Muscle layer of duodenum (tissue), 2 donors: ENCODE results near the gene TIMM8A.

Experiments used
- H3K27ac ChIP-seq: one replicate; pipeline ENCODE4 v1.7.0; 2013; ENCODE audit warnings: mild to moderate bottlenecking, low read length
- H3K27me3 ChIP-seq: one replicate; pipeline ENCODE4 v1.7.0; 2013; ENCODE audit warnings: low read depth, mild to moderate bottlenecking, control low read depth, low read length
- H3K36me3 ChIP-seq, 2 donors: one replicate each; pipeline ENCODE4 v1.7.0; 2013; ENCODE audit warnings: low read length in 2 of 2, control low read depth in 1 of 2, mild to moderate bottlenecking in 1 of 2; ENCODE audit not compliant: insufficient read depth in 2 of 2, control insufficient read depth in 1 of 2
- H3K4me1 ChIP-seq, 2 donors: one replicate each; pipeline ENCODE4 v1.7.0; 2013; ENCODE audit warnings: low read length in 2 of 2, mild to moderate bottlenecking in 2 of 2, control low read depth in 1 of 2, moderate library complexity in 1 of 2; ENCODE audit not compliant: insufficient read depth in 2 of 2, control insufficient read depth in 1 of 2
- H3K4me3 ChIP-seq, 2 donors: one replicate each; pipeline ENCODE4 v1.7.0; 2013; ENCODE audit warnings: low read length in 2 of 2, low read depth in 1 of 2, mild to moderate bottlenecking in 1 of 2
- H3K9me3 ChIP-seq, 2 donors: one replicate each; pipeline ENCODE4 v1.7.0; 2013; ENCODE audit warnings: low read length in 2 of 2, control low read depth in 1 of 2, mild to moderate bottlenecking in 1 of 2; ENCODE audit not compliant: control insufficient read depth in 1 of 2
- donor health status: healthy.

The TIMM8A gene, protein sequence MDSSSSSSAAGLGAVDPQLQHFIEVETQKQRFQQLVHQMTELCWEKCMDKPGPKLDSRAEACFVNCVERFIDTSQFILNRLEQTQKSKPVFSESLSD

DNA sequence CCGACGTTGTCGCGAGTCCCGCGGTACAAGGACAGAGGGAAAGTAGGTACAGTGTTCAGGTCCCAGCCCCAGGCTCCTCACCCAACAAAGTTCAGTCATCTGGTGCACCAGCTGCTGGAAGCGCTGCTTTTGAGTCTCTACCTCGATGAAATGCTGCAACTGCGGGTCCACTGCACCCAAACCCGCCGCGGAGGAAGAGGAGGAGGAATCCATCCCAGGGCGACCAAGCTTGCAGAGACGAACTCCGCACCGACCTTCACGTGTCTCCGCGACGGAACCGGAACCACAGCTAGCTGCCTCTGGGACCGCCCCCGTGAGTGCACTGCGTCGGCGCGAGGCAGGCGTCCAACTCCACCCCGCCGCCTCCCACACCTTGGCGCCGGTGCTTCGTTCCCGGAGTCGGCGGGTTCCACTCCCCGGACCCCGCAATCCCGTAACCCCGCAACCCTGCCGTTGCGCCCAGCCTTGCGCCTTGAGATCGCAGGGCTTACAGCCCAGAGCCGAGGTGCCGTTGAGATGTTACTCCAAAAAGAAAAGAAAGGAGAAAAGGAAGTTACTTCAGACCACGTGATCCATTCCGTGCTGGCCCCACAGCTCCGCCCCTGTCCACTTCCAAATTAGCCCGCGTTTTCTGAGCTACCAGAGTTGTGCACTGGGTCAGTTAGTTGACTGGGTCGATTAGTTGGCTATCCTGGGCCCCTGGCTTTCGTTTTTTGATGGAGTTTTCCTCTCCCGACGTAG lies at the start of gene TIMM8A:
TIMM8A (minus strand) TSS at position 291 of the 741 bp plus-strand sequence; CDS start at position 213, 78 bp downstream.
- peak within 1 kb of the TSS; percentile 67 to 80 for H3K4me3 ChIP-seq
- peaks cover 0 to 10% of the 10 kb centered on the region in 2 donors for H3K4me1 ChIP-seq
- H3K27me3 ChIP-seq: no peaks in the 10 kb centered on the region
- no peaks in the 10 kb centered on the region for H3K9me3 ChIP-seq
- H3K27ac ChIP-seq: peak within 1 kb of the TSS; percentile 84
- H3K36me3 ChIP-seq: no peaks in the 10 kb centered on the region

DNA sequence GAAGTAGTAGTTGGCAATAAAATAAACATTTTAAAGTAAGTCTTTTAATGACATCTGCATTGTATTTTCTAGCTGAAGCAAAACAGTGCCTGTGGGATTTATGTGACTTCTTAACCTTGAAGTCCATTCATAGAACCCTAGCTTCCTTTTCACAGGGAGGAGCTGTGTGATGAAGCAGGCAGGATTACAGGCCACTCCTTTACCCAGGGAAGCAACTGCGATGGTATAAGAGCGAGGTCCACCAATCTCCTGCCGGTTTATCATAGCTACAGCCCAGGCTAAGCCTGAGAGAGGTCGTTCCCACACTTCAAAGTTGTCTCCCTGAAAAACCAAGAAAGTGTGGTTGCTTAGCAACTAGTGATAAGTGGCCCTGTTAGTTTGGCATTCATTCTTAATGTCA lies 49.2 kb upstream of the TIMM8A start:
- Histone ChIP-seq H3K27me3 (no peaks in the 10 kb centered on the region), H3K4me3 (no peak overlapping the region), H3K9me3 (no peaks in the 10 kb centered on the region), H3K36me3 (peaks cover 3 to 16% of the 10 kb centered on the region in 2 donors), H3K4me1 (no peaks in the 10 kb centered on the region), H3K27ac (no peak overlapping the region)

GRCh38 chrX:101395789-101396188 lies 47.2 kb upstream of the TIMM8A start:
- Histone ChIP-seq H3K36me3 (peaks cover 9 to 11% of the 10 kb centered on the region in 2 donors), H3K4me3 (no peak overlapping the region), H3K9me3 (no peaks in the 10 kb centered on the region), H3K4me1 (peaks cover 0 to 4% of the 10 kb centered on the region in 2 donors), H3K27ac (no peak overlapping the region), H3K27me3 (no peaks in the 10 kb centered on the region)

DNA sequence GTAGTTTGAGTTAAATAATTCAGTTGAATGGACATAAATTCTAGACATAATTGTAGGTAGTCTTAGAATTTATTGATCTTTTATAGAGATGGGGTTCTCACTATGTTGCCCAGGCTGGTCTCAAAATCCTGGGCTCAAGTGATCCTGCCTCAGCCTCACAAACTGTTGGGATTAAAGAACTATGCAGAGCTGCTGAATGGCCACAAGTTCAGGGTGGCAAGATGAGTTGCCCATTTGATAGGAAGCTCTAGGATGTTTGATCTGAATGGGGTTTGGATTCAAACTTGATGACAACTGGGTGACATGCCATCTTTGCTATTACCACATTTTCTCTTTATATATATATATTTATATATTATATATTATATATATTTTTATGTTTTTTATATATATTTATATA lies 45.8 kb upstream of the TIMM8A start:
- no peaks in the 10 kb centered on the region for H3K9me3 ChIP-seq
- H3K27ac ChIP-seq: no peak overlapping the region
- H3K36me3 ChIP-seq: peaks cover 9 to 11% of the 10 kb centered on the region in 2 donors
- no peak overlapping the region for H3K4me3 ChIP-seq
- H3K27me3 ChIP-seq: no peaks in the 10 kb centered on the region
- peaks cover 0 to 4% of the 10 kb centered on the region in 2 donors for H3K4me1 ChIP-seq

GRCh38 chrX:101393530-101394305 lies 45.2 kb upstream of the TIMM8A start:
- Histone ChIP-seq H3K36me3 (peaks cover 9 to 11% of the 10 kb centered on the region in 2 donors), H3K4me3 (no peak overlapping the region), H3K9me3 (no peaks in the 10 kb centered on the region), H3K4me1 (peaks cover 0 to 4% of the 10 kb centered on the region in 2 donors), H3K27me3 (no peaks in the 10 kb centered on the region), H3K27ac (no peak overlapping the region)

DNA sequence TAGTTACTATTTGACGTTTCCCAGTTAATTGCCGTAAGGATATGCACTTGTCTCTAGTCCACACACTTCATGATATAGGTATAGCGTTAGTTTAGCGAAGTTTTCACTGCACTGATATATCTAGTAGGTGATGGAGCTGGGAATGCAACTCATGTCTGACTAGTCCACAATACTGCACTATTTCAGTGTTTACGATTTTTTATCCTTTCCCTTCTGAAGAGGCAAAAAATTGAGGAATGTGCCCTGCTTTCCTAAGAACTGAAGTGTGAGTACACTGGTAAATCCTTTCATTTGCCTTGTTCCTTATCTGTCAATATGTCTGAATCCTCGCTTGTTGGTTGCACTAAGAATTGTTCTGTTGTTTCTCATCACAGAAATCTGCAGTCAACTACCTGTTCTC lies 43.3 kb upstream of the TIMM8A start:
- Histone ChIP-seq H3K9me3 (no peaks in the 10 kb centered on the region), H3K27ac (peak overlapping the region; percentile 87), H3K4me1 (peaks cover 0 to 4% of the 10 kb centered on the region in 2 donors), H3K27me3 (no peaks in the 10 kb centered on the region), H3K4me3 (peak overlapping the region; percentile 68 to 80), H3K36me3 (peaks cover 6 to 11% of the 10 kb centered on the region in 2 donors)

GRCh38 chrX:101390664-101391525 lies 42.4 kb upstream of the TIMM8A start, which contains the start of gene RPL36A:
Gene RPL36A, plus strand, starts transcription at chrX:101391011. Its CDS starts 33 bp downstream, at chrX:101391044.
- peaks cover 6 to 11% of the 10 kb centered on the region in 2 donors for H3K36me3 ChIP-seq
- H3K9me3 ChIP-seq: no peaks in the 10 kb centered on the region
- H3K27me3 ChIP-seq: no peaks in the 10 kb centered on the region
- peak within 1 kb of the TSS; percentile 68 to 80 for H3K4me3 ChIP-seq
- peaks cover 0 to 4% of the 10 kb centered on the region in 2 donors for H3K4me1 ChIP-seq
- peak within 1 kb of the TSS; percentile 87 for H3K27ac ChIP-seq

- no peaks in the 10 kb centered on the region for H3K27me3 ChIP-seq
- H3K36me3 ChIP-seq: peaks cover 6 to 11% of the 10 kb centered on the region in 2 donors
- peaks cover 0 to 4% of the 10 kb centered on the region in 2 donors for H3K4me1 ChIP-seq
- H3K9me3 ChIP-seq: no peaks in the 10 kb centered on the region
- H3K27ac ChIP-seq: no peak overlapping the region
- no peak overlapping the region for H3K4me3 ChIP-seq
Measured at GRCh38 chrX:101388604-101389003, 40.1 kb upstream of the TIMM8A start.

GRCh38 chrX:101386542-101386885 lies 38.0 kb upstream of the TIMM8A start:
- no peaks in the 10 kb centered on the region for H3K9me3 ChIP-seq
- H3K27me3 ChIP-seq: no peaks in the 10 kb centered on the region
- H3K27ac ChIP-seq: no peak overlapping the region
- H3K4me1 ChIP-seq: peaks cover 0 to 2% of the 10 kb centered on the region in 2 donors
- no peak overlapping the region for H3K4me3 ChIP-seq
- H3K36me3 ChIP-seq: no peaks in the 10 kb centered on the region

DNA sequence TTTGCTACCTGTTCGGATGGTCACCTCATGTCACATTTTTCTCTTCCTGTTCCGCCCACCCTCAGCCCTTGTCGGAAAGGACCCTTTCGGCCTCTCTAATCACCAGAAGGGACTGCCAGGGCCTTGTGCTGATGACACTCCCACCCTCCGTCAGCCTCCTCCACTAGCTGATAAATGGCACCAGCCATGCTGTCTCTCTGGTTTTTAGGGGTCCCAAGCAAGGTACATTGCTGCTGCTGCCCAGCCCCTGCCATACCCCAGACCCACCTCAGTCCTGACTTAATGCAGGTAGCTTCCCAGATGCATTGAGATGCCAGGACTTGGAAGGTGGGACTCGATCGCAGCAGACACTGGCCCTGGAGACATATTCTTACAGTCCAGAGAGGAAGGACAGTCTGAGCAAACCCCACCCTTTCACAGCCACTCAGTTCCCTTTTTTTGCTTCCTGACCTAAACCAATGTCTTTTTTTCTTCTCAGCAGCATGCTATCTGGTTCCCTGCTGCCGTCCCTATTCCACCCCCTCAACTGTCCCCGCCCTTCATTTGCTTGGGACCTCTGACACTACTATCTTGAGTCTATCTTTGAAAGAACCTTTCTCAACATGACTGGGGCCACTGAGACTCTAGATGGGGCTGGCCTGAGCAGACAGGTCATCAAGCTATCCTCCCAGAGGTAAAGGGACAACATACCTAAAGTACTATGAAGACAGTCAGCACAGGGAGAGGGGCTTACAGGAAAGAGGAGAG lies 37.4 kb upstream of the TIMM8A start, which contains the start of gene BTK:
BTK (minus strand) TSS at position 397 of the 747 bp plus-strand sequence. CDS start 10,907 bp downstream, outside the sequence.
- peak within 1 kb of the TSS; percentile 45 for H3K27ac ChIP-seq

More for the DNA sequence above, 37.4 kb upstream of the TIMM8A start, which contains the start of gene BTK:
- Histone ChIP-seq H3K4me3 (no peak within 1 kb of the TSS), H3K36me3 (no peaks in the 10 kb centered on the region), H3K9me3 (no peaks in the 10 kb centered on the region), H3K27me3 (no peaks in the 10 kb centered on the region), H3K4me1 (no peaks in the 10 kb centered on the region)
